Activated CD4-positive, alpha-beta T cell treated with anti-CD3 and anti-CD28 coated beads, Interleukin-2, amount 50 U/mL, for 24 hours (primary cell): ENCODE measurements around the gene TRANK1.
A peak's percentile ranks its signal among the peaks of the same experiment; 100 is the strongest.
"Not testable (repeated sequence)": the region's sequence is repeated elsewhere in the genome, so short reads cannot be mapped to it uniquely, and the experiment has no call there.

Source experiments
- DNase-seq, 2 donors: peaks; one replicate each; pipeline ENCODE4 v3.0.0-alpha.2; 2020; ENCODE audit warnings: low read depth in 1 of 2, low spot score in 1 of 2

The TRANK1 gene

DNA sequence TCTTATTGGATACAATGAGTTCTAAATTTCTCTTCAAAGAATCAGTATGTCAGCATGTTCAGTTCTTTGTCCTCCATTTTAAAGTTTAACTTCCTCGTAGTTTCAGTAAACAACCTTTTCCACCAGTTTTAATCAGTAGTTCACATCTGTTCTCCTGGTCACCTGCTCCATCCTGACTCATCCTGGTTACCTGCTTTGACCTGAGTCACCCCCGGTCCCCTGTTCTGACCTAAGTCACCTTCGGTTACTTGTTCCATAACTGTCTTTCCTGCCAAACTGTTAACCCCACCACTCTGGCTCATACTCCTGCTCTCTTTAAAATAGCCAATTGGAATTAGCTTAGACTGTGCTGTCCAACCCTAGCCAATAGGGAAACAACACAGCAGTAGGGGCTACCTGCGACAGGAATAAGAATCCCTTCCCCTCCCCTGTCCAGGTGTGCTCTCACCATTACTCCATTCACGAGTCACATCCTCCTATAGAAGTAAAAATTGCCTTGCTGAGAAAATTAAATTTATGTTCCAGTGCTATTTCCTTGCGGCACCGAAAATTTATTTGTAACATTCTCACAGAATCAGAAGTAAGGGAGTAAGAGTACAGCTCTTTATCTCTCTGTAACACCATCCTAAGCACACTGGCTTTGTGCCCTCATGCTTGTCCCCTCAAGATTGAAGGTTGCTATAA, 23.8 kb downstream of the TRANK1 start:
- no peak for DNase-seq

DNA sequence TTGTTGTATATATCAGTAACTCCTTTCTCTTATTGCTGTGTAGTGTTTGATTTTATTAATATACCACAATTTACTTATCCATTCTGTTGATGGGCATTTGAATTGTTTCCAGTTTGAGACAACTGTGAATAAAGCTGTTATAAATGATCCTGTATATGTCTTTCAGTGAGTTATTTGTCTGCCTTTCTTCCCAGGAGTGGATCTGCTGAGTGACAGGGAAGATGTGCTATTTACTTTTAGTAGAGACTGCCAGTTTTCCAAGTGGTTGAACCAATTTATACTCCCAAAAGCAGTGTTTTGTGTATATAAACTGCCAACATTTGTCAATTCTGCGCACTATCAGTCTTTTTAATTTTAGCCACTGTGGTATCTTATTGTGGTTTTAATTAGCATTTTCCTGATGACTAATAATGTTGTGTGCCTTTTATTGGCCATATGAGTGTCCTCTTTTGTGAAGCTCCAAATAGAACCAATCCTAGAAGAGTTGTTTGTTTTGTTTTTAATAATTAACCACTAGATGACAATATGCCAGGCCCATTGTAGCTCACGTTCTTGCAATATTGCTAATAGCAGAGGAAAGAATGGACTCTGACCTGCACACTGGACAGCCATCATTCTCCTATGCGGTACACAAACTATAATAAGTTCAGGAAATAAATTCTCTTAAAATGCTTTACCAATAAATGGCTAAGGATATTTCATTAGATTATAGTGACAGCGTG, 25.3 kb downstream of the TRANK1 start:
- DNase-seq: no peak

- no peak for DNase-seq
Observed at GRCh38 chr3:36918050-36918449, 26.8 kb downstream of the TRANK1 start.

DNA sequence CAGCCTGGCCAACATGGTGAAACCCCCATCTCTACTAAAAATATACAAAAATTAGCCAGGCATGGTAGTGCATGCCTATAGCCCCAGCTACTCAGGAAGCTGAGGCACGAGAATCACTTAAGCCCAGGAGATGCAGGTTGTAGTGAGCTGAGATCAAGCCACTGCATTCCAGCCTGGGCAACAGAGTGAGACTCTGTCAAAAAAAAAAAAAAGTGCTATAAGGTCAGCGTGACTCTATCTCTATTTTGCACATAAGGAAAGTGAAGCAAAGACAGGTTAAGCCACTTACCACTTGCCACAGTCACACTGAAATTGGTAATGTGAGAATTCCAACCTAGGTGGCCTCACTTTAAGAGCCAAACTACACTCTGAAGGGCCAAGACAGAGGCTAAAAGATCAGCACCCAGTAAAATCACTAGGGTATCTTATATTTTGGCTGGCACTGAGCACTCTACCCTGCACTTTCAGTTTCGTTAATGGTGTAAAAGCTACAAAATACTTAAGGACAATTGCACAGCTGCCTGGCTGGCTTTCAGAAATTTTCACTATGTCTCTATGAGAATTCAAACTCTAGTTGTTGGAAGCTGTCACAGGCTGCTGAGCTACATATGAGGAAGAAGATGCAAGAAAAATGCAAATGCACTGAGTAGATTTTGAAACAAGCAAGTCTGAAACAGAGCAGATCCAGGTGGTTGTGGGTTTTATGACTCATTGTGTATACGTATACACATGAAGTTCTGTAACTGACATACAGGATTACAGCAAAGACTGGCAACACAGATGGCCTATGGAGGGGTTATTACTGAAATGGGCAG, 32.7 kb downstream of the TRANK1 start:
- DNase-seq: peak in 1 of 2 donors; percentile 55

DNA sequence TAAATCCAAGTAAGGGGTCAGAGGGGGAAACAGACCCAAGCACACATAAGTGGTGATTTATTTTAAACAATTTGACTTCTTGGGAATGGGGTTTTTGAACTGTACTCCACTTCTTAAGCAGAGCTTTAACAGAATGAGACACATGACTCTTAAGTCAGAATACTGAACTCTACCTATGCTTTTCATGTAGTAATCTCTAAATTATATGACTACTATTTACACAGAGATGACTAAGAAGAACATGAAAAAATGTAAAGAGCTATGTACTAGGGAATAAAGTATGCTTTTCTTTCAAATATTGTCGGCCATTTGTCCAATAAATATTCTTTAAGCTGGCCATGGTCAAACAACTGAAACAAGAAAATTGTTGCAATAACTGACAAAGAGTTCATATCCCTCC, 35.2 kb downstream of the TRANK1 start:
- no peak for DNase-seq

DNA sequence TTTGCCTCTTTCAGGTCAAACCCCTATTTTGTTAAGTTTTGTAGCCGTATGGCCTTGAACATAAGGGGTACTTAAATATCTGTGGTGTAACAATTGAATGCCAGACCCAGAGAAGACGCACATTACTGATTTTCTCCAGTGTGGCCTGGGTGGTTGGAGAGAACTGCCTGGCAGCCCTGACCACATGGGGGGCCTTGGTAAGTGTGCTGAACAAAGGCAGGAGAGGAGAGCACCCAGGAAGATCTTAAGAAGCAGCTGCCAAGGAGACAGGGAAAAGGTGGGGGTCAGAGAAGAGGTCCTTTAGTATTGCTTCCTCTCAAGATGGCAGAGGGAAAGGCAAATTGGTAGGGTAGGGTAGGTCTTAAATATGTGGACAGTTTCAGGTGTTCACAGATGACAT, 35.7 kb downstream of the TRANK1 start:
- DNase-seq: no peak

GRCh38 chr3:36908647-36909180, 36.1 kb downstream of the TRANK1 start:
- DNase-seq: no peak

- peak in 1 of 2 donors; percentile 35 for DNase-seq
Observed at GRCh38 chr3:36907911-36908646, 36.8 kb downstream of the TRANK1 start.

GRCh38 chr3:36906504-36907149, 38.2 kb downstream of the TRANK1 start:
- DNase-seq: no peak

DNA sequence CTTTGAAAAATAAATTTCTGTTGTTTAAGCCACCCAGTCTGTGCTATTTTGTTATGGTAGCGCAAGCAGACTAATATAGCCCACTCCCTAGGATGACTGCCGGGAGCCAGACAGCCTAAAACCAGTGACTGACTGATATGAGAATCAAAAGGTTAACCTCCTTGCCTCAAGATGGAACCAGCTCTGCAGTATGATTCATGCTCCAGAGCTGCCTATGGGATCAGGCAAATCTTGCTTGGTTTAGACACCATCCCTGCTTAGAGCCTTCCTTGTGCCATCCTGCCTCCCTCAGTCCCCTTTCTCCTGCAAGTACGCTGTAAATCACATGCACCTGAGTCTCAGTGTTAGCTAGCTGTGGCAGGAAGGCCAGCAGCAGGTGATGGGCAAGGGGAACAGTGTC, 39.3 kb downstream of the TRANK1 start:
- no peak for DNase-seq

DNA sequence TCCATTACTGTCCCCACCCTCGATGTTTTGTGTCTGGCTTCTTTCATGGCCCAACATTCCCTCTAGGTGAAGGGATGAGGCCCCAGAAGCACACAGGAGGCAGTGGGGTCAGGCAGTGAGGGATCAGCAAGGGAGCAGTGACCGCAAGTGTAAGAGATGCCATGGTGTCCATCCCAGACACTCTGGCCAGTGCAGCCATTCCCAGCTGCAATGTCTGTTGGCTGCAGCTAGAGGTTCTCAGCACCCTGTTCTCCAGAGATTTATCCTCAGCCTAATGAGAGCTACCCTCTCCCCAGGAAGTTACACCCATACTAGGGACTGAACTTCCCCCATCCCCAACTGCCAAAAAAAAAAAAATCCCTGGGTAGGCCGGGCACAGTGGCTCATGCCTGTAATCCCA, 40.2 kb downstream of the TRANK1 start:
- no peak for DNase-seq

GRCh38 chr3:36904065-36904464, 40.8 kb downstream of the TRANK1 start:
- DNase-seq: not testable (repeated sequence)

DNA sequence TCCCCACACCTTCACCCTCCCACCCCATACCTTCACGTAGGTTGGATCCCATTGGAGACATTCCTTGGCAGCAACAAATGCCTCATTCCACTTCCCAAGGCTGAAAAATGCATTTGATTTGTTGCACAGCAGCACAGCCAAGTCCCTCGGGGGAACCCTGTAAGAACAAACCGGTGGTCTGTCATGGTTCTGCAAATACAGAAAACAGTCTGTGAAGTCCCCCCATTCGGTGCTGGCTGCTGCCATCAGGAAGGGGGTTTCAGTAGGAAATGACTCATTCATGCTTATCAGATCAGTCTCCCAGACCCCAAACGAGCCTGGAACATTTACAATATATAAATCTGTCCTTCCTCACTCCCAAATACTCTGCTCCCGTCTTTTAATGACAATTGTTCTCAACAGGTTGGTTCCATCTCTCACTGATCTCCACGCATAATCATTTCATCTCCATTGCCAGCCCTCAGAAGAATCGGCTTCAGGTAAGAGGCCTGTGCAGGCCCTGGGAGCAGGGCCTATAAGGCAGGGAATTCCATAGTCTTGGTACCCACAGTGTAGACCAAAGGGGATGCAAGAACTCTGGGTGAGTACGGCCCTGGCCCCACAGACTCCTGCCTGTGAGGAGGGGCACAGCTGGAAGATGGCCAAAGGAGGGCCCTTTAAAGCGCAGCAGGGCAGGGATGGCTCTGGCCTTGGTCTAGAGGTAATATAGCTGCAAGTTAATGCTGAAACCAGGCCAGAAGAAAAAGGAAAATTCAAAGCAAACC, 41.6 kb downstream of the TRANK1 start:
- no peak for DNase-seq

- DNase-seq: no peak
Observed at GRCh38 chr3:36901588-36901987, 43.3 kb downstream of the TRANK1 start.

DNA sequence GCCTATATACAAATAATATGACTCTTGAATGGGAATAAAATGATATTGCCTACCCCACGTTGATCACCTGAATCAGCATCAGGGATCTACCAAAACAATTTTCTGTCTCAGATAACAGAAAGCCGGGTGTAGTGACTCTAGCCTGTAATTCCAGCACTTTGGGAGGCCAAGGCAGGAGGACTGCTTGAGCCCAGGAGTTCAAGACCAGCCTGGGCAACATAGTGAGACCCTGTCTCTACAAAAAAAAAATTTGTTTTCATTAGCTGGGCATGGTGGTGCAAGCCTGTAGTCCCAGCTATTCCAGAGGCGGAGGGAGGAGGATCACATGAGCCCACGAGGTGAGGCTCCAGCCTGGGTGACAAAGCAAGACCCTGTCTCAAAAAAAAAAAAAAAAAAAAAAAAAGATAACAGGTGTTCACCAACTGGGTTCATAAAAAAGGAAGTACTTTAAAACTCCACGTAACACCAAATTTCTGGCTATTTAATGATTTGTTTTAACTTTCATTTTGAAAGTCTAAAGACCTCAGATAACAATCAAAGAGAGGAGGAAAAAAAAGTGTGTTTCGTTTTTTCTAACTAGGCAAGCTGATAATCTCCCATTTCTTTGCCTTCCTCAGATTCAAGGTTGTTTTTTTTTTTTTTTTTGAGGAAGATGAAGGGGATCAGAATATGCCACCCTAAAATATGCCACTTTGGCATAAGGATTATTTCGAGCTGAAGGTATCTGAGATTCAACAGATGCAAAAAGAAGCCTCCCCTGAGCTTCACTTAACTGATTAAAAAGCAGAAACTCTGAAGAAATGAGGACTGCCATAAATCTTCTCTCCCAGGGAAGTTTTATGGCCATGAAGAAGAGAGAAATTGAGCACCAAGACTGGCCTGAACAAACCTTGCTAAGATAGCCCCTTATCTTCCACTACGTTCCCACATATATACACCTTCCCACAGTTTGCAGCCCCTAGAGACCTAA, 44.1 kb downstream of the TRANK1 start:
- no peak for DNase-seq

DNA sequence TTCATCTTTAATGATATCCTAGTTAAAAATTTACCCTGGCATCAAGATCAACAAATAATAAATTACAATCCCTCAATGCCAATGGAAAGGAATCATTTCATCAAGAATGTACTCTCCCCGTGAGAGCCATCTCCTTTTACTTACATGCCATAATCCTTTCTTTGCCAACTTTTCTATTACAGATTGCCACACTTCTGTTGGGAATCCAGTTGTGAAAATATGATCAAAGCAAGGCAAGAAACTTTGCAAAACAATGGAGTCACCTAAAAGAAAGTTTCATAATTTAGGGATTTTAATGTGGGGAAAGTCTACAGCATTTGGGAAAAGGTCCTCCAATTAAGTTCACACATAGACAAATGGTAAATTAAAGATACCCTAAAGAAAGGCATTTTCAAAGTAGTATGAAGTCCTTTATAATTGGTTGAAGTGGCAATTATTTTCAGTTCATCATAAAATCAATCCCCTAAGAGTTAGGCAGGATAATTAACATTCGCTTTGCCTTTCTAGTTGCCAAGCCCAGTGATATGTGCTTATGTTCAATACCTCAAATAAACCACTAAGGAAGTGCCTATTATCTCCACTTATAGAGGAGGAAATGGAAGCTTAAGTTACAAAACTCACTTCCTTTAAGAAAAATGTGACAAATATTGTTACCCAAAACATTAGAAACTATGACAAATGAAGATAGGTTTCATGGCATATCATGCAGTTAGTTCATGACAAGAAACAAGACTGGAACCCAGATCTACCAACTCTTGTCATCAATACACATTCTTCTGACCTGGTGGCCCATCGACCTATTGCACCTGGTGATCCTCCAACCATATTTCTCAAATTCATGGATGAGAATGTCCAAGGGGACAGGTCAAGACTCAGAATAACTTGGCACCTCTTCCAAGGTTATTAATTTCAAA, 49.1 kb downstream of the TRANK1 start:
- no peak for DNase-seq

- DNase-seq: no peak
Observed at GRCh38 chr3:36894914-36895313, 49.9 kb downstream of the TRANK1 start.

DNA sequence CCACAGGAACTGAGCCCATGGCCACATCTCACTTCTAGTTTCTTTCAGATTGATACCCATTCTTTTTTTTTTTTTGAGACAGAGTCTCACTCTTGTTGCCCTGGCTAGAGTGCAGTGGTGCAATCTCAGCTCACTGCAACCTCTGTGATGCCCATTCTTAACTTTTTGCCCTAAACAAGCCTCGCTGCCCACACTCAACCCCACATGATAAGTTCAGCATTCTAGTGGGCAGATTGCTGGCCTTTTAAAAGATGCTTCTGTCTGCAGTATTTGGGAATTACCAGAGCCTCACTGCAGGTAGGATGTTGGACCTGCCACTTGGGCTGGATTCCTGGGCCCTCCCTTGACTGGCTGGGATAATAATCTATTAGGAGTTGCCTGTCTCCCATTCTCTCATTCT, 51.0 kb downstream of the TRANK1 start:
- no peak for DNase-seq
